A549 treated with CORT108297 at 1 μM for 4 hours (cell line): ENCODE results near the gene DUOXA1. TPM values are rescaled to one million over a fixed set of nuclear protein-coding genes. Genes with fewer than 3 reads are reported as not detected.

Experiments used
- total RNA-seq: library from RNA; stranded (reverse); fragments of 200-300 nt; extraction: Qiagen RNA extraction; gene quantifications from 5 replicates; pipeline ENCODE4 v1.2.3, GENCODE V29; 2022

The DUOXA1 gene, protein sequence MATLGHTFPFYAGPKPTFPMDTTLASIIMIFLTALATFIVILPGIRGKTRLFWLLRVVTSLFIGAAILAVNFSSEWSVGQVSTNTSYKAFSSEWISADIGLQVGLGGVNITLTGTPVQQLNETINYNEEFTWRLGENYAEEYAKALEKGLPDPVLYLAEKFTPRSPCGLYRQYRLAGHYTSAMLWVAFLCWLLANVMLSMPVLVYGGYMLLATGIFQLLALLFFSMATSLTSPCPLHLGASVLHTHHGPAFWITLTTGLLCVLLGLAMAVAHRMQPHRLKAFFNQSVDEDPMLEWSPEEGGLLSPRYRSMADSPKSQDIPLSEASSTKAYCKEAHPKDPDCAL
- total RNA-seq, result 0.08 to 0.17 TPM (median 0.12 TPM) in 5 replicates

DNA sequence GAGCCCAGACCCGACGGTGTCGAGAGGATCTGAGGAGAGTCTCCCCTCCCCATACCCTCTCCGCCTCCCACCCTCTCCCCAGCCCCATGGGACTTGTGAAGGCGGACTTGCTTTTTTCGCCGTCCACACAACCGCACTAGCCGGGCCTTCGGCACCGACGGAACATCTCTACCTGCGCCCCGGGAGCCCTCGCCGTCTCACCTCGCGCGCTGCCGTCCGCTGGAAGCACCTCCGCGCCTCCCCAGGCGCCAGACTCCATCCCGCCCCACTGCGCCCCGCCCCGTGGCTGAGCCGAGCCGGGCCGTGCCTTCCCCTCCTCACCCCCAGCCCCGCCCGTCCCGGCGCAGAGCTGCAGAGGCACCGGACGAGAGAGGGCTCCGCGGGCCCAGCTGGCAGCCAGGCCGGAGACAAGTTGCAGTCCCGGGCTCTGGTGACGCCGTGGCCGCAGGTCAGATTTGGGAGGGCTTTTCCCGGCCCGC is at the start of gene DUOXA1, which contains the start of gene DUOX1:
Gene DUOXA1, minus strand, starts transcription at position 229 of the 479 bp plus-strand sequence. CDS start 6,865 bp downstream, outside the sequence.
Gene DUOX1, plus strand, starts transcription at position 344 of the 479 bp plus-strand sequence. CDS start 1,973 bp downstream, outside the sequence.

DNA sequence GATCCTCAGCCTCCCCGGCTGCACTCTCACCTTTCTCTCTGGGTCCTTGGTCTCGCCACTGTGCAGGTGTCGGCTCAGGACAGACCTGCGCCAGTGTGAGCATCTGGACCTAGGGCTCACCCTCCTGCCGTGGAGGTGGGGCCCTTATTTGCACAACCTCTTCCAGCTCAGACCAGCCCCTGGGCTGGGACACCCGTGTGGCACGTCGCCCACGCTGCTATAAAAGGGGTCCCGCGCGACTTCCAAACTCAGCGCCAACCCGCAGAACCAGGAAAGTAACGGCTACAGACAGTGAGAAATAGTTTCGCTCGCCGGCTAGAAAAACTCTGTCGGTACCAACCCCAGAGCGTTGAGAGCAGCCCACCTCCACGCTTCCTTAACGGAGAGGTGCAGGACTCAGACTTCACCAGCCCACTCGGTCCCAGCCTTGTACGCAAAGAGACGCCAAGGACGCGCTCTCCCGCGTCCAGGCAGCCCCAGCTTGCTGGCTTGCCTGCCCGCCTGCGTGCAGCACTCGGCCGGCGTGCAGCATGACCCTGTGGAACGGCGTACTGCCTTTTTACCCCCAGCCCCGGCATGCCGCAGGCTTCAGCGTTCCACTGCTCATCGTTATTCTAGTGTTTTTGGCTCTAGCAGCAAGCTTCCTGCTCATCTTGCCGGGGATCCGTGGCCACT is 15.5 kb downstream of the DUOXA1 start, which contains the start of the genes DUOX2 and DUOXA2:
Gene DUOX2, minus strand, starts transcription at position 97 of the 675 bp plus-strand sequence. CDS start 761 bp downstream, outside the sequence.
Gene DUOXA2, plus strand, starts transcription at position 251 of the 675 bp plus-strand sequence. Its CDS starts 280 bp downstream, at position 531.

Other genes starting within 250 kb of the DUOXA1 start
- not detected in 5 replicates for gene TERB2, start 173.2 kb downstream of the DUOXA1 start, total RNA-seq
- 31.0 to 36.2 TPM (median 35.1 TPM) in 5 replicates for gene SORD, start 106.7 kb downstream of the DUOXA1 start, total RNA-seq
- gene DUOX2, start 15.7 kb downstream of the DUOXA1 start, total RNA-seq, result 0.03 to 0.13 TPM (median 0.06 TPM) in 5 replicates
- gene DUOXA2, start 15.6 kb downstream of the DUOXA1 start, total RNA-seq, result not detected in 5 replicates
- not detected in 5 replicates for gene DUOX1, start 115 bp upstream of the DUOXA1 start, total RNA-seq
- 0.66 to 0.80 TPM (median 0.74 TPM) in 5 replicates for gene SHF, start 58.1 kb upstream of the DUOXA1 start, total RNA-seq
- not detected in 5 replicates for gene SLC28A2, start 122.4 kb upstream of the DUOXA1 start, total RNA-seq
- gene GATM, start 248.7 kb upstream of the DUOXA1 start, total RNA-seq, result 2.0 to 2.3 TPM (median 2.1 TPM) in 5 replicates